ENCODE measurements around the gene ZSWIM4. TPM values are rescaled to one million over a fixed set of nuclear protein-coding genes. Genes with fewer than 3 reads are reported as not detected.
A peak's percentile ranks its signal among the peaks of the same experiment; 100 is the strongest.

ZSWIM4 gene
- total RNA-seq, 1 experiment from 2014 or later, result 4.5 TPM

GRCh38 chr19:13808856-13809255 is 13.6 kb downstream of the ZSWIM4 start:
- no peak for DNase-seq (ENCODE audit: low spot score)

DNA sequence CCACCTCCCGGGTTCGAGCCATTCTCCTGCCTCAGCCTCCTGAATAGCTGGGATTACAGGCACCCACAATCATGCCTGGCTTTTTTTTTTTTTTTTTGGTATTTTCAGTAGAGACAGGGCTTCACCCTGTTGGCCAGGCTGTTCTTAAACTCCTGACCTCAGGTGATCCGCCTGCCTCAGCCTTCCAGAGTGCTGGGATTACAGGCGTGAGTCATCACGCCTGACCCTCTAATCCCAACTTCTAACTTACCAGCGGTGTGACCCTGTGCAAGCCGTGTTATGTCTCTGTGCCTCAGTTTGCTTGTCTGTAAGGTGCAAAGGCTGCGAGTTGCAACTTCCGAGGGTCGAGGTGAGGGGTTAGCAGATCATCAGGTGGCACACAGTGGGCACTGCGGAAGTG is 17.3 kb downstream of the ZSWIM4 start:
- DNase-seq (ENCODE audit: low spot score), result no peak

- DNase-seq (ENCODE audit: low spot score), result no peak
These were observed 17.9 kb downstream of the ZSWIM4 start for GRCh38 chr19:13813147-13813546.

DNA sequence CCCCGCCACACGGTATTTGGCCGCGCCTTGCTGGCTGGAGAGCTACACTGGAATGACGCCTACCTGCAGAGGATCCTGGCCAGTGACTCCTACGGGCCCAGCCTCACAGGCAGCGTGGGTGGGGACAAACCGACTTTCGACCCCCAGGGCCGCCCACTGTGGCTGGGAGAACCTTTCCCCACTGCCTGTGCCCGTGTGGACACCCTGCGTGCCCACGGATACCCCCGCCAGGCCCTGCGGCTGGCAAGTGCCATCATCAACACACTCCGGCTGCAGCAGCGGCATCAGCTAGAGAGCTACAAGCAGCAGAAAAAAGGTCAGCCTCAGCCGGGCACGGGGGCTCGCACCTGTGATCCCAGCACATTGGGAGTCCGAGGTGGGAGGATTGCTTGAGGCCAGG is 19.3 kb downstream of the ZSWIM4 start:
- DNase-seq (ENCODE audit: low spot score), result no peak

DNA sequence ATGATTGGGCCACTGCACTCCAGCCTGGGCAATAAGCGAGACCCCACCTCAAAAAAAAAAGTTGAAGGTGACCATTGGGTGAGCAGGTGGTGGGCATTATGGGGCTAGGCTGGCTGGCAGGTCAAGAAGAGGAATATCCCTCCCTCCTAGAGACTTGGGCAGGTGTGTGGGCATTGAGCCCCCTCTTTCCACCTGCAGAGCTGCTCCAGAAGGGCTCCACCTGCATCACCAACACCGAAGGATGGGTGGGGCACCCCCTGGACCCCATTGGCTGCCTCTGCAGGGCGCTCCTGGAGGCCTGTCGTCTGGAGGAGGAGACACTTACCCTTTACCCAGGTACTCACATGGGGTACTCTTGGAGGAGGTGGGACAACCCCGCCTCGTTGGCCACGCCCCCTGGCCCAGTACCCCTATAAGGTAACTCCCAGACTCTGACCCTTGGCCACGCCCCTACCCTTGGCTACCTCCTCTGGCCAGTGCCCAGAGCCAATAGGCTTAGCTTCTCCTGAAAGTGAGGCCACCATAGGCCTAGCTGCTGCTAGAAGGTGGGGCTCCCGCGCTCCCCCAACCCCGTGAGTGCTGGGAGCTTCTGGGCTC is 21.9 kb downstream of the ZSWIM4 start:
- DNase-seq (ENCODE audit: low spot score), result no peak

DNA sequence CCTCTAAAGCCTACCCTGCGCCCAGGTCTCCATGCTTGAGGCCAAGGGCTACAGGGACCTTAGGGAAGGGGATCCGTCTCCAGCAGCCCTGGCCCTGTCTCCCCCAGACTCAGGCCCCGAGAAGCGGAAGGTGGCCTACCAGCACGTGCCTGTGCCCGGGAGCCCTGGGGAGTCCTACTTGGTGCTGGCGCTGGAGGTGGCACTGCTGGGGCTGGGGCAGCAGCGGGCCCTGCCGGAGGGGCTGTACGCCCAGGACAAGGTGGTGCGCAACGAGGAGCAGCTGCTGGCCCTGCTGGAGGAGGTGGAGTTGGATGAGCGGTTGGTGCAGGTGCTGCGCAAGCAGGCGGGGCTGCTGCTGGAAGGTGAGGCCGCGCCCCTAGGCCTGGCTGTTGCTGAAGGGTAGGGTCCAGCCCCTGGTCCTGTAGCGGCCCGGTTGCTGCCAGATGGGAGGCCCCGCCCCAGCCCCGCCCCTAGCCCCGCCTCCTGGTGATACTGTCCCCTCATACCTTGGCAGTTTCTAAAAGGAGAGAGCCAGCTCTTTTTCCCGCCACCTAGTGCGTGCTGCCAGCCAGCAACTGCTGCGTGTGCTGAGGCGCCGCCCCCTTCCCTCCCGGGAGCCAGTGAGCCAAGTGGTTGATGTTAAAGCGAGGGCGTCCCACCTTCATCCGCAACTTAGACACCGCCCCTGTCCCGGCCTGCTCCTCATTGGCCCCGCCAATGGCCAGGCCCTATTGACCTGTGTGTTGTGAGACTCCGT is 22.6 kb downstream of the ZSWIM4 start:
- no peak for DNase-seq (ENCODE audit: low spot score)

GRCh38 chr19:13819238-13819637 is 24.0 kb downstream of the ZSWIM4 start:
- no peak for DNase-seq (ENCODE audit: low spot score)

DNA sequence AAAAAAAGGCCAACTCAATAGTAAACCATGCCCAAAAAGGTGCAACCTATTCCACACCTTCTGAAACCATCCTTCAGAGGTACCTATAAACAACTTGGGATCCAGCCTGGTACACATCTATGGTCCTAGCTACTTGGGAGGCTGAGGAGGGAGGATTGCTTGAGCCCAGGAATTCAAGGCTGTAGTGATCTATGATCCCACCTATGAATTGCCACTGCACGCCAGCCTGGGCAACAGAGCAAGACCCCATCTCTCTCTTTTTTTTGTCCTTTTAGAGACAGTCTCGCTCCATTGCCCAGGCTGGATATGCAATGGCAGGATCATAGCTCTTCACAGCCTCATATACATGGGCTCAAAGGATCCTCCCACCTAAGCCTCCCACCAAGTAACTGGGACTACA is 26.0 kb downstream of the ZSWIM4 start:
- DNase-seq (ENCODE audit: low spot score), result no peak

DNA sequence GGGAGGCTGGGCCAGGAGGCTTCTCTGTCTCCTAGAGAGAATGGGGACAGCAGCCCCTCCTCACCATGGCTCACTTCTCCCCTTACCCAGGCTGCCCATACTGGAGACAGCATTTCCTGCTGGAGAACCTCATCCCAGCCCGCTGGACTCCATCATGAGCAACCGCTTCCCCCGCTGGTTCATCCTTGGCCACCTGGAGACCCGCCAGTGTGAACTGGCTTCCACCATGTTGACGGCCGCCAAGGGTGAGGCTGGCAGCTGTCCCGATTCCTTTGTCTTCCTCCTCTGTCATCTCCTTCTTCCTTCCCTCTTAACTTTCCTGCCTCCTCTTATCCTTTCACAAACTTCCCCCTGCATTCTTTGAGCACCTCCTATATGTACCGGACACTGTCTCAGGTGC is 28.0 kb downstream of the ZSWIM4 start:
- no peak for DNase-seq (ENCODE audit: low spot score)

DNA sequence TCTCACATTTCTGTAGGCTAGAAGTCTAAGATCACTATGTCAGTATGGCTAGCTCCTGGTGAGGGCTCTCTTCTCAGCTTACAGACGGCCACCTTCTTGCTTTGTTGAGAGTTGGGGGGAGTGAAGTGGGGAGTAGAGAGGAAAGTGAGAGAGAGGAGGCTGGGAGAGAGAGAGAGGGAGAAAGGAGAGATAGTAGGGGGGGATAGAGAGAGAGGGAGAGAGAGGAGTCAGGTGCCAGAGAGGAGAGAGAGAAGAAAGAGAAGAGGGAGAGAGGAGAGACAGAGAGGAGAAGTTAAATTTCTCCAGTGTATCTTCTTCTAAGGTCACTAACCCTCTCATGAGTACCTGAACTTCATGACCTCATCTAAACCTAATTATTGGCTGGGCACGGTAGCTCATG is 28.7 kb downstream of the ZSWIM4 start:
- no peak for DNase-seq (ENCODE audit: low spot score)

- DNase-seq (ENCODE audit: low spot score), result no peak
These were observed 29.5 kb downstream of the ZSWIM4 start for GRCh38 chr19:13824703-13825102.

GRCh38 chr19:13825489-13826441 is 30.5 kb downstream of the ZSWIM4 start:
- DNase-seq (ENCODE audit: low spot score), result peak; percentile 59

DNA sequence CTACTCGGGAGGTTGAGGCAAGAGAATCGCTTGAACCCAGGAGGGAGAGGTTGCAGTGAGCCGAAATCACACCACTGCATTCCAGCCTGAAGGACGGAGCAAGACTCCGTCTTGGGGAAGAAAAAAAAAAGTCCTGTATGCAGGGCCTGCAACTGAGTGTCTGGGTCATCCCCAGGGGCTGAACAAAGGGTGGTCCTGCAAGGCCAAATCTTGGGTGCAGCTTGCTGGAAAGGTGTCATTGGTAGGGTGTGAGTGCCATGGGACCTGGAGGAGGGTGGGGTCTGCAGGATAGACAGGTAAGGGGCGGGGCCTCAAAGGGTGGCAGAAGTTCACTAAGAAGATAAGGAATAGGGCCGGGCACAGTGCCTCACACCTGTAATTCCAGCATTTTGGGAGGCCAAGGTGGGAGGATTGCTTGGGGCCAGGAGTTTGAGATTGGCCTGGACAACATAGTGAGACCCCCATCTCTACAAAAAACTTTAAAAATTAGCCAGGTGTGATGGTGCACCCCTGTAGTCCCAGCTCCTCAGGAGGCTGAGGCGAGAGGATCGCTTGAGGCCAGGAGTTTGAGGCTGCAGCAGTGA is 31.5 kb downstream of the ZSWIM4 start:
- DNase-seq (ENCODE audit: low spot score), result no peak

DNA sequence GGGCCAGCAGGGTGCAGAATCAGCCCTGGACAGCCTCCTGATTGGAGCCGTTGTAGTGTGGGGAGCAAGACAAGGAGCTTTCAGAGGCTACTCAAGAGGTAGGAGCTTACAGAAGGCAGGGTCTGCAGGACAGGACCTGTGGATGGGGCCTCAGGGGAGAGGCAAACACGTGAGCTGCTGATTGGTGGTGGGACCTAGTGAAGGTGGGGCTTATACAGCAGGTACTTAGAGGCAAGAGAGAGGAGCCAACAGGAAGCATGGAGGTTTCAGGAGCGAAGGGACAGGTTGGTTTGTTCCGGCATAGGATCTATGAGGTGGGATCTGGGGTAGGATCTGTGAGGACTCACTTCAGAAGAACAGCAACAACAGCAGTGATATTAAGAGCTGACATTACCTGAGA is 32.4 kb downstream of the ZSWIM4 start:
- no peak for DNase-seq (ENCODE audit: low spot score)

DNA sequence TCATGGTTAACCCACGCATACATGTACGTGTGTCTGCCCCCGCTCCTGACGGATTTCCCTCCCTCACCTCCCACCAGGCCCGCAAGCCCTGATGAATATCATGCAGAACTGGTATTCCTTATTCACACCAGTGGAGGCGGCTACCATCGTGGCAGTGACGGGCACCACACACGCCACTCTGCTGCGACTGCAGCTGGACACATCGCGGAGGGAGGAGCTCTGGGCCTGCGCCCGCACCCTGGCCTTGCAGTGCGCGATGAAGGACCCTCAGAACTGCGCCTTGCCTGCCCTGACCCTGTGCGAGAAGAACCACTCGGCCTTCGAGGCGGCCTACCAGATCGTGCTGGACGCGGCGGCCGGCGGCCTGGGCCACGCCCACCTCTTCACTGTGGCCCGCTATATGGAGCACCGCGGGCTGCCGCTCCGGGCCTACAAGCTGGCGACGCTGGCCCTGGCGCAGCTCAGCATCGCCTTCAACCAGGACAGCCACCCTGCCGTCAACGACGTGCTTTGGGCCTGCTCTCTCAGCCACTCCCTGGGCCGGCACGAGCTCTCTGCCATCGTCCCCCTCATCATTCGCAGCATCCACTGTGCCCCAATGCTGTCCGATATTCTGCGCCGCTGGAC is 35.0 kb downstream of the ZSWIM4 start:
- DNase-seq (ENCODE audit: low spot score), result no peak

DNA sequence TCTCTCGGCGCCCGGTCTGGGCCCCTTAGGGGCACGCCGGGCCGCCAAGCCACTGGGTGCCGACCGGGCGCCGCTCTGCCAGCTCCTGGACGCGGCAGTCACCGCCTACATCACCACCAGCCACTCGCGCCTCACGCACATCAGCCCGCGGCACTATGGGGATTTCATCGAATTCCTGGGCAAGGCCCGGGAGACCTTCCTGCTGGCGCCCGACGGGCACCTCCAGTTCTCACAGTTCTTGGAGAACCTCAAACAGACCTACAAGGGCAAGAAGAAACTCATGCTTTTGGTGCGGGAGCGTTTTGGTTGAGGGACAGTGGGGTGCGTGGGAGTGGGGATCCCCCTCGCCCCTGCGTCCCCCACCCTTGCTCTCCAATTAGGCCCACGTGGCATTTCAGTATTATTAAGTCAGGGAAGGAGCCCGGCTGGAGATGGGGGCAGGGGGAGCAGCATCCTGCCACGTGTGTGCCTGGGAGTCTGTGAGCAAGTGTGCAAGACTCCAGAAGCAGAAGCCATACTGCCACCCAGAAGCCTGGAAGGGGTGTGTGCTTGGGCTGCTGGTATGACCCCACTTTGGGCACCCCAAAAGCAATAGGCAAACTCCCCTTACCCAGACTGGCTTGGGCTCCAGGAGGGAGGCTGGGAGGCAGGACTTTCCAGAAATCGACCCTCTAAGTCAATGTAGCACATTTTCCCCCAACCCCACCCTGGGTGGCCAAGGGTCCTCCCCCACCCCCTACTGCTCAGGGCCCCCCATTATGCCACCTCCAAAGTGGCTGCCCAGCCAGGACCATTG is 35.7 kb downstream of the ZSWIM4 start:
- DNase-seq (ENCODE audit: low spot score), result peak; percentile 40

GRCh38 chr19:13831537-13832467 is 36.6 kb downstream of the ZSWIM4 start:
- DNase-seq (ENCODE audit: low spot score), result no peak

GRCh38 chr19:13833330-13834243 is 38.3 kb downstream of the ZSWIM4 start:
- DNase-seq (ENCODE audit: low spot score), result peak; percentile 90

Data from A172 (cell line).